Endothelial cell (in vitro differentiated cells): ENCODE data around the gene ZNF764. TPM values are rescaled to one million over a fixed set of nuclear protein-coding genes. Genes with fewer than 3 reads are reported as not detected.

Experiments used
- DNase-seq: peaks from one replicate; pipeline ENCODE4 v3.0.0; 2021; ENCODE audit warnings: low spot score
- H3K27ac Mint-ChIP-seq: one replicate; pipeline ENCODE4 v1.8.0; 2021; ENCODE audit warnings: mixed read lengths, inconsistent platforms; ENCODE audit not compliant: unreplicated experiment
- H3K27me3 Mint-ChIP-seq: one replicate; pipeline ENCODE4 v1.8.0; 2021; ENCODE audit warnings: mild to moderate bottlenecking, moderate library complexity, mixed read lengths, inconsistent platforms; ENCODE audit not compliant: unreplicated experiment
- H3K36me3 Mint-ChIP-seq: one replicate; pipeline ENCODE4 v1.8.0; 2021; ENCODE audit warnings: mild to moderate bottlenecking, low read depth, mixed read lengths, inconsistent platforms; ENCODE audit not compliant: unreplicated experiment
- H3K4me1 Mint-ChIP-seq: one replicate; pipeline ENCODE4 v1.8.0; 2021; ENCODE audit warnings: mild to moderate bottlenecking, mixed read lengths, inconsistent platforms; ENCODE audit not compliant: unreplicated experiment
- H3K4me3 Mint-ChIP-seq: one replicate; pipeline ENCODE4 v1.8.0; 2021; ENCODE audit warnings: mild to moderate bottlenecking, mixed read lengths, inconsistent platforms; ENCODE audit not compliant: unreplicated experiment
- H3K9me3 Mint-ChIP-seq: one replicate; pipeline ENCODE4 v1.8.0; 2021; ENCODE audit warnings: mixed read lengths, inconsistent platforms; ENCODE audit not compliant: unreplicated experiment
- total RNA-seq: library from RNA; stranded (reverse); fragmentation: NEBNext Ultra II Directional; extraction: Animal tissue kit (Norgen Biotek cat#: 25700); gene quantifications from one replicate; pipeline ENCODE4 v1.2.1, GENCODE V29; 2021; ENCODE audit not compliant: unreplicated experiment
- TF ChIP-seq, protein P1 (sequence below): fragments of 200-600 bp; sonication (generic); IDR thresholded peaks from one replicate; pipeline ENCODE4 v1.5.0; 2021; ENCODE audit warnings: antibody characterized with exemption; ENCODE audit not compliant: unreplicated experiment

The ZNF764 gene
- total RNA-seq, 1 donor from 2014 or later, result 13.8 TPM

DNA sequence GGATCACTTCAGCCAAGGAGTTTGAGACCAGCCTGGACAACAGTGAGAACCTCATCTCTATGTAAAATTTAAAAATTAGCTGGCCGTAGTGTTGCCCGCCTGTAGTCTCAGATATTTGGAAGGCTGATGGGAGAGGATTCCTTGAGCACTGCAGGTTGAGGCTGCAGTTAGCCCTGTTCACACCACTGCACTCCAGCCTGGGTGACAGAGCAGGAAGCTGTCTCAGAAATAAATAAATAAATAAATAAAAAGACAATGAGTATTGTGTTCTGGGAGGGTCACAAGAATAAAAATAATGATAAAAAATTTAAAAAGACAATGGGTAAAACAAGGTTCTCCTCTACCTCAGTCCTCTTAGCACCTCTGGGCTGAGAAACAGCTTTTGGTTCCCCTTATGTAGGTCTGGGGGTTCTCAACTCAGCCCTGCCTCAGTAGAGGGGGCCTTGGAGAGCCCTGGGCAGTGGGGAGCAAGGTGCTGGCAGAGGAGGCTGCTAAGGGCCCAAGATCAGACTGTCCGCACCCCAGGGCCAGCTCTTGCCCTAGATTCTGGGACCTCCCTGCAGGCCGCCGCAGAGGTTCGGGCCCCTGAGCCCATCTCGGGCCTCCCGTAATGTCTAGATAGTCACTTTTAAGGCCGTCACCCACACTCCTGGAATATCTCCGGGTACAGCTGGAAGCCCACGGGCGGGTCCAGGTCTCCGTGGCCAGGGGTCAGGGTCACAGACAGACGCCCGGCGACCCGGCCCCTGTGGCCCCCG lies 3.4 kb downstream of the ZNF764 start:
- Mint-ChIP-seq H3K4me1 (peaks cover 29% of the 10 kb centered on the region), H3K4me3 (peak overlapping the region; percentile 33), H3K27ac (no peak overlapping the region), H3K36me3 (peaks cover 15% of the 10 kb centered on the region), H3K9me3 (no peaks in the 10 kb centered on the region), H3K27me3 (peaks cover 8% of the 10 kb centered on the region)
- TF ChIP-seq, protein P1, sequence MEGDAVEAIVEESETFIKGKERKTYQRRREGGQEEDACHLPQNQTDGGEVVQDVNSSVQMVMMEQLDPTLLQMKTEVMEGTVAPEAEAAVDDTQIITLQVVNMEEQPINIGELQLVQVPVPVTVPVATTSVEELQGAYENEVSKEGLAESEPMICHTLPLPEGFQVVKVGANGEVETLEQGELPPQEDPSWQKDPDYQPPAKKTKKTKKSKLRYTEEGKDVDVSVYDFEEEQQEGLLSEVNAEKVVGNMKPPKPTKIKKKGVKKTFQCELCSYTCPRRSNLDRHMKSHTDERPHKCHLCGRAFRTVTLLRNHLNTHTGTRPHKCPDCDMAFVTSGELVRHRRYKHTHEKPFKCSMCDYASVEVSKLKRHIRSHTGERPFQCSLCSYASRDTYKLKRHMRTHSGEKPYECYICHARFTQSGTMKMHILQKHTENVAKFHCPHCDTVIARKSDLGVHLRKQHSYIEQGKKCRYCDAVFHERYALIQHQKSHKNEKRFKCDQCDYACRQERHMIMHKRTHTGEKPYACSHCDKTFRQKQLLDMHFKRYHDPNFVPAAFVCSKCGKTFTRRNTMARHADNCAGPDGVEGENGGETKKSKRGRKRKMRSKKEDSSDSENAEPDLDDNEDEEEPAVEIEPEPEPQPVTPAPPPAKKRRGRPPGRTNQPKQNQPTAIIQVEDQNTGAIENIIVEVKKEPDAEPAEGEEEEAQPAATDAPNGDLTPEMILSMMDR, result no peak
- DNase-seq, result no peak

DNA sequence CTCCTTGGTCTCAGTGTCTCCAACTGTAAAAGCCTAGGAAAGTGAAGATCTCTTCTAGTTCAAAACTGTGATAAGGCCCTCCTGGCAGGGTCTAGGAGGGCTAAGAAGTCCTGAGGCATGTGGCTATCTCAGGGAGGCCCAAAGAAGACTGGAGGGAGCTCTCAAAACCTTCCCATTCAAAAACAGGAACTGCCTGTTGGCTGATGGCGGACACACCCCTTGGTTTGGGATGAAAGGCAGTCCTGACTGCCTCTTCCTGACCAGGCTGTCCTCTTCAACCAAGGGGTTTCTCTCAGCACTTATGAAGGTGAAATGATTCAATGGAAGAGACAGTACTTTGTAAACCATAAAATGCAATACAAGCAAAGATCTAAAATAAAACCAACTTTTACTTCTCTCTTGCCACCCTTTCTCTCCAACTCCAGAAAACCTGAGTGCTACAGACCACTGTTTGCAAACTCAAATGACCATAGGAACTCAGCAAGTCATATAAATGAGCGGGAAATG lies 4.7 kb downstream of the ZNF764 start:
- H3K27ac Mint-ChIP-seq, result no peak overlapping the region

GRCh38 chr16:30552956-30553355 lies 5.2 kb downstream of the ZNF764 start:
- DNase-seq, result no peak
- no peak overlapping the region for H3K4me3 Mint-ChIP-seq
- TF ChIP-seq, protein P1, result no peak
- H3K27me3 Mint-ChIP-seq, result peaks cover 9% of the 10 kb centered on the region
- peaks cover 28% of the 10 kb centered on the region for H3K4me1 Mint-ChIP-seq
- no peak overlapping the region for H3K27ac Mint-ChIP-seq
- H3K36me3 Mint-ChIP-seq, result peaks cover 15% of the 10 kb centered on the region
- H3K9me3 Mint-ChIP-seq, result no peaks in the 10 kb centered on the region

More for the DNA sequence above, 4.7 kb downstream of the ZNF764 start:
- peaks cover 9% of the 10 kb centered on the region for H3K27me3 Mint-ChIP-seq
- peaks cover 28% of the 10 kb centered on the region for H3K4me1 Mint-ChIP-seq
- H3K9me3 Mint-ChIP-seq, result no peaks in the 10 kb centered on the region
- peak overlapping the region; percentile 21 for H3K4me3 Mint-ChIP-seq
- DNase-seq, result no peak
- TF ChIP-seq, protein P1, result no peak
- H3K36me3 Mint-ChIP-seq, result peaks cover 15% of the 10 kb centered on the region

GRCh38 chr16:30551781-30552180 lies 6.4 kb downstream of the ZNF764 start:
- Mint-ChIP-seq H3K27ac (no peak overlapping the region), H3K36me3 (peaks cover 15% of the 10 kb centered on the region), H3K4me3 (no peak overlapping the region), H3K27me3 (peaks cover 9% of the 10 kb centered on the region), H3K9me3 (no peaks in the 10 kb centered on the region), H3K4me1 (peaks cover 25% of the 10 kb centered on the region)
- DNase-seq, result no peak
- TF ChIP-seq, protein P1, result no peak
